NCI-H2081 treated with DMSO at 0.1 percent for 48 hours (cell line): Measurements from ENCODE around the gene RAB7B.

Experiments
- DNase-seq: peaks from one replicate; lab custom pipeline; 2025; lab: John Stamatoyannopoulos, UW

RAB7B gene

DNA sequence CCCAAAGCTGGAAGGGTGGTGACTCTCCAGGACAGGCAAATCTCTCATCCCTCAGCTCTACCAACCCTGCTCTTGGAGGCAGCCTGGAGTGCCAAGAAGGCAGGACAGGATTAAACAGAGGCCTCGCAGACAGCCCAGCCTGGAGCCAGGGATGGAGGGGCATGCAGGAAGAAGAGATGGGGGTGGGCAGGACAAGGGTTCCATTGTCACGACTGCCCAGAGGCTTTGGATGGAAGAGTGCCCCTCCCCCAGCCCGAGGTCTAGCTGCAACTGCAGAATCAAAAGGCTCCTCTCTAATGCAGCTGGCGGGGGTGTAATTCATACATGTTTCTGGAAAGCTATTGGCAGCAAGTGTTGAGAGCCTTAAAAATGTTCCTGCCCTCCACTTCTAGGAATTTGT, 8.8 kb downstream of the RAB7B start:
- no peak for DNase-seq

DNA sequence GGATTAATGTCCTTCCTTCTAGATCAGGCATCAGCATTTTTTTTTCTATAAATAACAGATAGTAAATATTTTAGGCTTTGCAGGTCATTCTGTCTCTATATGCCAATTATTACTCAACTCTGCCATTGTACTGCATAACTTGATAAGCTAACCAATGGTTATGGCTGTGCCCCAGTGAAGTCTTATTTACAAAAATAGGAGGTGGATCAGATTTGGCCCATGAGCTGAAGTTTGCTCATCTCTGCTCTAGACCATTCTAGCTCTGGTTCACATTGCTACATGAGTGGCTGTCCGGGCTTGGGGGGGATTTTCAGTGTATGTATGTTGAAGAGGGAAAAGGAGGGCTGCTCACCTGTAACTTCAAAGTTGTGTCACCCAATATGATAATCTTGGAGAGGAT, 10.1 kb downstream of the RAB7B start:
- DNase-seq: no peak

DNA sequence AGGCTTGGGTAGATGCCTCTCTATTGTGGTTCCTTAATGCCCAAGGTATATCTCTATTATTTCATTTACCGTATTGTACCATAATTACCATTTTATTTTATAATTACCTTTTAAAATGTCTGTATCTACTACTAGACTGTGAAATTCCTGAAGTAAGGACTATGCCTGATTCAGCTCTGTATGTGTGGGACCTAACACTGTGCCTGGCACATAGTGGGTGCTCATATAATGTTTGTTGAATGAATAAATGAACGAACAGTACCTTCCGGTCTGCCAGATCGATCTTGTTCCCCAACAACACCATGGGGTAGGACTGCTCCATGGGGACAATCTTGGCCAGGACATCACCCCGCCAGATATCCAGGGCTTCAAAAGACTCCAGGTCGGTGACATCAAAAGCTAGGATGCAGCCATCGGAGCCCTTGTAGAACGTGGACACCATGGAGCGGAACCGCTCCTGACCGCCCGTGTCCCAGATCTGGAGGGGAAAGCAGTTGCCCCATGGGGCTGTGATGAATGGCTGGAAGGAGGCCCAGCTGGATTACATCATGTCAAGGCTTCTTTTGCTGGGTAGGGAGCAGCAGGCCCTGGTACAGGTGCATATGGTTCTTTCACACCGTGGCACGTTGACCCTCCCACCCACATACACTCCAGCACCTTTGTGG, 10.8 kb downstream of the RAB7B start:
- no peak for DNase-seq

DNA sequence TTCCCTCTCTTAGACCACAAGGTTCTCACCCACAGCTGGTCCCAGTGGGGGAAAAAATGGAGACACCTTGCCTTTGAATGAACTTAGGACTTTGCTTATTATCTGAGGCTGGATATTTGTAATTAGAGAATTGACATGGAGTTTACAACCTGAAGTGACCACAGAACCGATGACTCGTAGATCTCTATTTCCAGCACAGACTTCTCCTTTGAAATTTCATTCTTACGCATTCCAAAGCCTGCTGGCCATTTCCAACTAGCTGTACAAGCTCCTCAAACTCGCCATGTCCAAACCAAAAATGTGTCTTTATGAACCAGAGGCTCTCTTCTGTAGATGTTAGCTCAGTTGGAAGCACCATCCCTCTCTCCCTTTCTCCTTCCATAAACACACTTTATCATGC, 12.0 kb downstream of the RAB7B start:
- no peak for DNase-seq

DNA sequence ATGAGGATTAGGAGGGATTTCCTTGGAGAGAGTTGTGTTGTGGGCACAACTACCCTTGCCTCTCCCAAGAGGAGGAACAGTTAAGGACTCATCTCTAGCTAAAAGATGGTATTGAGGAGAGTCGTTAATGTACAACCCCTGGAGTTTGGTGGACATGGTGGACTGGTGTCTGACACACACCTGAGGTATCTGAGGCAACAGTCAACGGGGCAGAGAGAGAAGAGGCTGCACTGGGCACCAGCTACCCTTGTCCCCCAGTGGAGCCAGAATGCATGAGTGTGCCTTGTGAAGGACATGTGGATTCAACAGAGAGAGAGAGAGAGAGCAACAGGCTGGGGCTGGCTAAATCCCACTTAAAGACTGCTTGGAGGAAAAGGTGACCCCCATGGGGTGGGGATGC, 13.0 kb downstream of the RAB7B start:
- DNase-seq: no peak

DNA sequence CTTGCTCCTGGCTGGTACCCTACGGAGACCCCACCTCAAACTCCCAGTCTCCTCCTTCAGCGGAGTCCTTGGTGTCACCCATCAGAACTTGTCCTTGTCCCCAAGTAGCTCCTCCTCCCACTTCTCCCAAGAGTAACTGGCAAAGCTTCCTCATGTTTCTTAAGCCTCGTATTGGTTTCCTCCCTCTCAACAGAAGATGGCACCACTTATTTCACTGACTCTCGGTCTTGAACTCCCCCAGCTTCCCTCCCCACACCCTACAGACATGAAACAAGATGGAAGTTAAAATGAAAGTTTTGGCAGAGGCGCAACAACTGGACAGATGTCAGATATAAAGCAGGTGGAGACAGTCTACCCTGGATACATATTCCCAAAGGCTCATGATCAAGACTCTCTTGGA, 13.4 kb downstream of the RAB7B start:
- no peak for DNase-seq

DNA sequence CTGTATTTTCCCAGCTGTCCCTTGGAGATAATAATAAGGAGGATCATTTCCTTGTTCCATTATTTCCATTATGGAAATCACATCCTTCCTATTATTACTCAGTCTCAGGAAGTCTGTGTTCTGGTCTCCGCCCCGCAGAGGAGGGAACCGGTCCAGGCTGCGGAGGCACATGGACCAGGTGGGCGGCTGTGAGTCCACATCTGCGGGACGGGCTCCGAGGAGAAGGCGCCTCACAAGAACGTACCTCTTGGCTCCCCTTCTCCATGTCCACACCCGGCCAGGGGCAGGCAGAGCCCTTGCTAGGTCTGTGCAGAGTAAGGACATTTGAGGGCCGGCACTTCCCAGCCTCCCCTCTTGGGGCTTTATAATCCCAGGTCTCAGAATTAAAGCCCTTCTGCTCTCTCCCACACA, 14.6 kb downstream of the RAB7B start:
- DNase-seq: no peak

DNA sequence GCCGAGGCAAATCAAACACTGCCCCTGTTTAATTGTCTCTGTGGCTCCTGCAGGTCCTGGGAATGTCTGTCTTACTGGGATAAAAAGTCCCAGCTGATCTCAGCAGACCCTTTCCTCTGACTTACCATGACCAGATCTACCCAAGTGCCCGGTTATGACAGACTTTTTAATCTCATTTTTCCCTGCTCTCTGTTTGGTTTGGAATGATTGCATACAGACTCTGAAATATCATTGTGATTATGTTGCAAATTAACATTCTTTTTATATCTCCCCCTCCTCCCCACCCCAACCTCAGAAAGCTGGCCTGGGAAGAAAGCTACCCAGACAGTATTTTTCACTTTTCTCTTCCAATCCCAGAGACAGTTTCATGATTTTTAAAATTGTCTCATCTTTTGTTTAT, 16.3 kb downstream of the RAB7B start:
- DNase-seq: no peak

DNA sequence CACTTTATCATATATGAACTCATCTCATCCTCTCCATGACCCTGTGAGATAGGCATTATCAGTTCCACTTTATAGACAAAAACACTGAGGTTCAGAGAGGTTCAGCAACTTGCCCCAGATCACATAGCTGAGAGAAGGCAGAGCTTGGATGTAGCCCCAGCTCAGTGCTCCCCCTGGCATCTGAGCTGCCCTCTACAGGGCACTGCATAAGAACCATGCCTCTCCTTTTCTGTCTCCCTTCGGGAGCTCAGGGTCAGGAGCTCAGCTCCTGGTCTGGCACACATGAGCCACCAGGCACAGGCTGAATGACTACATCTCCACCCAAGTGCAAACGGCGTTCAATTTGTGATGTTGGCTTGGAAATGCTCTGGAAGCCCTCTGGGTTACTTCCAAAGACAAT, 16.9 kb downstream of the RAB7B start:
- no peak for DNase-seq

DNA sequence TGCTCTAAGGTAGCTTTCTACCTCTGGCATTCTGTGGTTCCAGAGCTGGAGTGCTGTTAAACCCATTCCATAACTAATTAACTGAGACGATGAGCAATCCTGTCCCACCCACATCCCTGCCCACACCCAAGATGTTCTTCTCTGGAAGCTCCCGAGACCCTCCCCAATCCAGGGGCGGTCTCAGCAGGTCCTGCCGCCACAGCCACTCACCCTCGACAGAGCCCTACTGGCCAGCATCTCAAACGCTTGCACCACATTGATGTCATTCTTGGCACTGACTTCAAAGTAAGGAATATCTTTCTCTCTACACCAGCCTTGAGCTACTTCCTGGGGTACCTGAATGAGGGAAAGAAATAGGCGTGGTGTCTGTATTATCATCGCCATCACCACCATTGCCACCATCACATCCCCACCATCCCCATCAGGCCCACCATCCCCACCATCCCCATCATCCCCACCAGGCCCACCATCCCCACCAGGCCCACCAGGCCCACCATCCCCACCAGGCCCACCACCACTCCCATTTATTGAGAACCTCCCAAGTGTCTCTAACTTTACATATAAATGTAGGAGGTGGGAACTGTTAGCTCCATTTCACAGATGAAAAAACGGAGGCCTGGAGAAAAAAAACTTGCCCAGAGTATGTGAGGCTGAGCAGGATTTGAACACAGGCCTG, 17.7 kb downstream of the RAB7B start:
- no peak for DNase-seq

DNA sequence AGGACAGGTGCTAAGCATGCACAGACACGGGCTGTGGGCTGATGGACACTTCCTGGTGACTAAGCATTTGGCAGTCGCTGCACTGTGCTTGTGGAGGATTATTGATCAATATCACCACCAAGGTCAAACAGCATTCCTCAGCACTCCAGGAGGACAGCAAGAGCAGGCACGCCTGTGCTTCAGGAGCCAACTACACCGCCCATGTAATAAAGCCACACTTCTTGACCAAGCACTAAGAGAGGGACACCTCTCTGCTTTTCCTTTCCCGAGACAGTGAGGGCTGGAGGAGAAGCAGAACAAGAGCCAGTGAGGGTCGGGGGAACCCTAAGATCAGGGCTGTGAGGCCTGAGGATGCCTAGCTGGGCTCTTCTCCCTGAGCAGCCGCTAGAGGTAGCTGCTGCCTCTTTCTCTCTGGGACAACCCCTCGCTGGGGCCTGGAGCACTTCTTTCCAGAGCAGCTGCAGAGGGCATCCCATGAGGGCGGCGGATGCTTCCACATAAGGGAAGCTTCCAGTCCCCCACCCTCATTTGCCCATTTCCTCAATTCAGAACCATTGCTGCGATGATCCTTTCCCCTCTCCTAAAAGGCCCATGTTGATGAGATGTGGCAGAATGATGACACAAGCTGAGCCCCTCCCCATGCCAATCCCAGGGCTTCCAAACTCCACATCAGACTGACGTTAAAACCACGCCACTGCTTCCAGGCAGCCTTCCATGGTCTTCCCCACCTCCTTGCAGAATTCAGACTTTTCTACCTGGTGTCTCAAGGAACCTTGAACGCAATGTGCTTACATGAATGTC, 19.1 kb downstream of the RAB7B start:
- no peak for DNase-seq

DNA sequence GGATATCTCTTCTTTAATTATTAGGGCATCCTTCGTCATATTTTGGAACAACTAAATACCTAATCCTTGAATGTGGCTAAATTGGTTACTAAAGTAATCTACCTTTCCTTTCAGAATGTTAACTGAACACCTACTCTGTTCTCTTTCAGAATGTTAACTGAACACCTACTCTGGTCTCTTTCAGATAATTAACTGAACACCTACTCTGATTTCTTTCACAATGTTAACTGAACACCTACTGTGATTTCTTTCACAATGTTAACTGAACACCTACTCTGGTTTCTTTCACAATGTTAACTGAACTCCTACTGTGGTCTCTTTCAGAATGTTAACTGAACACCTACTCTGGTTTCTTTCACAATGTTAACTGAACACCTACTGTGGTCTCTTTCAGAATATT, 21.9 kb downstream of the RAB7B start:
- DNase-seq: no peak

DNA sequence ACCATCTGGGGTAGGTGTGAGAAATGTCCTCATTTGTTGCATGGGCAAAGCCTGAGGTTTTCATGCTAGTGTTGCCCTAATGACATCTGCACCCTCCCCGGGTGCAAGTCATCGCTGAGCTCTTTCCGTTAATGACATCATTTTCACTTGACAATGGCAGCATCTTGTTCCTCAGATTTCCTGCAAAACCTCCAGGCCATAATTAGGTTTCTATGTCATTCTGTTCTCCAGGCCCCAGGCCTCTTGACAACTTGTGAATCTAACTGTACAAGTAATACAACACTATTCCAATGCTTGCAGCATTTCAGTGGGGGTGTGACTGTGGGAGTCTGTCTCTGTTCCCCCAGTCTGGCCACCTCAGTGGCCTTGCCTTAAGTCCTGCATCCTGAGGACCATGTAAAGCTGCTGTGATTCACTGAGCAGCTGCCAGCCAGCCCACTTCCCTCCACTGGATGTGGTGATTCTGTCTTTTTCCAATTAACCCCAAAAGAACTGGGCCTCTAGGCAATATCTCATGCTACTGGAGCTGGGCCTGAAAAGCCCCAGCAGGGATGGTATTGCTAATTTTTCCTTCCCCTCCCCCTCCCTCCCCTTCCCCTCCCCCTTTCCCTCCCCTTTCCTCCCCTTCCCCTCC, 22.8 kb downstream of the RAB7B start:
- no peak for DNase-seq

DNA sequence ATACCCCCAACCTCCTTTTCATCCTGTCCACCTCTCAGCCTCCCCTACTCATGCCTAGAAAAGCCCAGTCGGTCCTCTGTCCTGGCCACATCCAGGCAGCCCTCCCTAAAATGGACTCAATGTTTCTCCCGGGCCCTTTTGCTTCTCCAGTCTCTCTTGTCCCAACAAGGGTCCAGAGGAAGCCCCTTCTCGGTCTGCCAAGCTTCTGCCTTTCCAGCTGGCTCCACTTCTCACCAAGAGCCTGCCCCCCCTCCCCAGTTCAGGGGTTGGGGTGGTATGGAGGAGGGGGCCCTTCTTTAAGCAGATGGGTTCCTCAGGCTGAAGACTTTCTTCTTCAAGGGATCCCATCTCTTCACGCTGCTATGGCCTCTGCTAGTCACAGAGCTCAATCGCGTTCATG, 23.9 kb downstream of the RAB7B start:
- DNase-seq: no peak

DNA sequence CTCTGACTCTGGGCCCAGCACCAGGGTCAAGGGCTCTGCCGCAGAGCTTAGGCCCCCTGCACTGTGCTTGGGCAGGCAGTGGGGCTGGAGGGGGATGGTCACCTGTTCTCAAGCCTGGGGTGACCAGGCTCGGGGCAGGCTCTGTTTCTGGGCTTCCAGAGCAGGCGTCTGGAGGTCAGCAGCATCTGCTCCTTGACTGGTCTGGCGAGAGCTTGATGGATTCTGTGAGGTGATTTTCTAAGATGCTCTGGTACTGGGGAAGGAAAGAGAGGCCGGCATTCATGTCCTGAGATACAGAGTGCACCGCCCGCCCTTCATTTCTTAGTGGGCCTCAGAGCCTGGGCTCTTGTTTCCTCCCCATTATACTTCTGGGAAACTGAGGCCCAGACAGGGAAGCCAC, 24.5 kb downstream of the RAB7B start:
- DNase-seq: no peak

DNA sequence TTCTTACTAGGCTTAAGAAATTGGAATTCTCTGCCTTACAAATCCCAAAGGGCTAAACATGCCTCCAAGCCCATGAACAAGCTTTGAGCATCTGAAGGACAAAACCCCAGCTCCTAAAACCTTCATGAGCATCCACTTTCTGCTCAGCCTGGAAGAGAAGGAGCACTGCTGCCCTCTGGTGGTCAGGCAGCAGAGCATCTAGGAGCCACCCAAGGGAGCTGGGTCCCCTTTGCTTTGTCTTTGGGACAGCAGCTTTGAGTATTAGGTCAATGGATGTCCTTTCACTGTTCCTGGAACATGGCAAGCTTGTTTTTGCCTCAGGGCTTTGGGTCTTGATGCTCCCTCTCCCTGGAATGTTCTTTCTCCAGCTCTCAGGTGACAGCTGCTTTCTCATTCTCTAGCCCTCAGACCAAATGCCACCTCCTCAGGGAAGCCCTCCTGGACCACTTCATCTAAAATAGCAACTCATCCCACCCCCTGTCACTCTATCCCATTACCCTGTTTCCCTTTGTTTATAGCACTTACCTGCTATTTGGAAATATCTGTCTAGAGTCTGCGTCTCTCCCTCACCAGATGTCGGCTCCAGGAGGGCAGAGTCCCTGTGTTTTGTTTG, 25.7 kb downstream of the RAB7B start:
- peak; percentile 53 for DNase-seq

DNA sequence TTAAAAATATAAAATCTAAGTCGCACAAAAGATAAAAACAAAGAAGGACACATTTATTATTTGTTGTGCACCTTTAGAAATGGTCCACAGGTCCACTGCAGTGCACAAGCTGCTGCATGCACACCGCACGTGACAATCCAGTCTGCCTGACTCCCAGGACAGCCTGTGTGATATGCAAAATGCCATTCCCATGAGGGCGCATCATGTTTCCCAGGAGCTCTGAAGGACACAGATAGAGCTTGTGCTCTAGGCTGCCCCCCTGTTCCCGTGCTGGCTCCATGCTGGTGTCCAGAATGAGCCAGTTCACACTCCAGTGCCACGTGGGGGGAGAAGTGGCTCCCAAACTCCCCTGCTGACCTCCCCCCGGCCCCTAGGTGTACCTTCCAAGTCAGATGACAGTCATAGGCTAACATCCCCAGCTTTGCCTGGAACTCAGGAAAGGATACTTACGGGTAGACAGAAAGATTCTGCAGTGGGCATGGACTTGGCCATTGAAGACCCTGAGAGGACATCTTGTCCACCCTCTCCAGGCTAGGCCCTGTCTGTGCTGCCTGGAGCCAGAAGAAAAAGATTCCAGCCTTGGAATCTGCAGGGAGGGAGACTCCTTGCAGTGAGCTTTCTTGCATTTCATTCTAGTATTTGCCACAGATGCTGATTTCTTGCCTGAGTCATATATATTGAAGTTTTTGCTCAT, 26.3 kb downstream of the RAB7B start:
- DNase-seq: no peak

DNA sequence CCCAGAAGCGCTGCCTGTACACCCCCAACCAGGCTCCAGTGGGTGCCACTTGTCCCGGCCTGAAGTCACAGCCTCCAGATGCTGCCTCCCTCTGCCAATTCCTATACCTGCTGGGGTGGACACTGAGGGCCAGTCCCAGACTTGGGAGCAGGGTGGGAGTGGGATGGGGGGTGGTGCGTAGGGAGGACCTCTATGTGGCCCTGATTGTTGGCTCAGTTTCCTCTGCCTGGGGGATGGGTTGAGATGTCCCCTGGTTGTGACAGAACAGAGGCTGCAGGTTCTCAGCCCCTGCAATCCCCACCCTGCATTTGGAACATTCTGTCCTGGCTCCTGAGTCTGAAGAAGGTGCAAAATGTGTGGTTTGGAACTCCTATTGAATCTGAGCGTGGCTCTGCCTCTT, 27.2 kb downstream of the RAB7B start:
- DNase-seq: no peak

DNA sequence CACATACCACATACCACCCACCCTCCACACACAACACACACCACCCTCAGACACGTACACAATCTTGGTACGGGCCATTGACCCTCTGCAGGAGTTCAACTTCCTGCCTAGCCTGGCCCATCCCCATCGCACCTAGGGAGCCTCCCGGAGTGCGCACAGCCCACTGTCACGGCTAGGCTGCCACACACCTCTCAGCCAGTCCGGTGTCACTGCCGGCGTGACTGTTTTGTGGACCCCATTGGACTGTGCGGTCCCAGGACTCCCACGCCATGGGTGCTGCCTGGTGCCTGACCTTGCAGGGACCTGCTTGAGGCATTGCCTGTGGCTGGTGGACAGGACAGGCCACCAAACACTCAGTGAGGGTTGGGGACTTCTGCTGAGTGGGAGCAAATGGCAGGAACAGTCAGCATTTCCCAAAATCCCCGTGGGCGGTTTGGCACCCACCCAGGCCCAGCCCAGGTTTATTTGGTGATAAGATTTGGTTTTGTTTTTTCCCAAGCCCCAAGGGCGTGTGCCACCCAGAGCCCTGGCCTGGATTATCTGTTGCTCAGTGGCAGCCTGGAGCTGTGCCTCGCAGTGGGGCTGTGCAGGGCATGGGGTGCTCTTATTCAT, 27.7 kb downstream of the RAB7B start:
- no peak for DNase-seq

DNA sequence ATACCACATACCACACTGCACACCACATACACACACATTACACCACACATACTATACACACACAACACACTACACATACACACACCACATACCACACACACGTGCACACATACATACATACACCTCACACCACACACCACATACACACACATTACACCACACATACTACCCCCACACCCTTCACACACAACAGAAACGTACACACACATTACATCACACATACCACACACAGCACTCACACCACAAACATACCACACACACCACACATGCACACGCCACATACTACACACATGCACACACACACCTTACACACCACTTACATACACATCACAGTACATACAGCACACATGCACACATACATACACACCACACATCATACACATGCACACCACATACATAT, 28.5 kb downstream of the RAB7B start:
- no peak for DNase-seq
